ENCODE results near the gene RGMA.

DNA sequence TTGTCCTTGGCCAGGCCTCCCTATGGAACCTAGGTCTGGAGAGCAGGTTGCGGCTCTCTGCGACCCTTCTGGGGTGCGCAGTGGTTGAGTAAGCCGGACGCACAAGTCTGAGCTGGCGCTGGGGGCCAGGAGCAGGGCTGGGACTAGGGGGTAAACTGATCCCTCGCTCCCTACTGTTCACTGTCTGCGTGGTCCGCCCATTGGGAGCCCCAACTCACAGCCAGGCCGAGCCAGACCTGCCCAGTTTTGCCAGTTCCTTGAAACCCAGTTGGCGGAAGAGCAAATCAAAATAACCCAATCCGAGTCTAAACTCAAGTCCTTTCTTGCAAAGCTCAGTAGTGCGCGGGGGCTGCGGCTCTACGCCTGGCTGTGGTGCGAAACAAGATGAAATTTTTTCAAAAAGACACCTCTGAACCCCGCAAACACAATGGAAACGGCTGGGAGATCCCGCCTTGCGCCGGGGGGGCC lies 17.5 kb downstream of the RGMA start:
- TF ChIP-seq, protein P1, sequence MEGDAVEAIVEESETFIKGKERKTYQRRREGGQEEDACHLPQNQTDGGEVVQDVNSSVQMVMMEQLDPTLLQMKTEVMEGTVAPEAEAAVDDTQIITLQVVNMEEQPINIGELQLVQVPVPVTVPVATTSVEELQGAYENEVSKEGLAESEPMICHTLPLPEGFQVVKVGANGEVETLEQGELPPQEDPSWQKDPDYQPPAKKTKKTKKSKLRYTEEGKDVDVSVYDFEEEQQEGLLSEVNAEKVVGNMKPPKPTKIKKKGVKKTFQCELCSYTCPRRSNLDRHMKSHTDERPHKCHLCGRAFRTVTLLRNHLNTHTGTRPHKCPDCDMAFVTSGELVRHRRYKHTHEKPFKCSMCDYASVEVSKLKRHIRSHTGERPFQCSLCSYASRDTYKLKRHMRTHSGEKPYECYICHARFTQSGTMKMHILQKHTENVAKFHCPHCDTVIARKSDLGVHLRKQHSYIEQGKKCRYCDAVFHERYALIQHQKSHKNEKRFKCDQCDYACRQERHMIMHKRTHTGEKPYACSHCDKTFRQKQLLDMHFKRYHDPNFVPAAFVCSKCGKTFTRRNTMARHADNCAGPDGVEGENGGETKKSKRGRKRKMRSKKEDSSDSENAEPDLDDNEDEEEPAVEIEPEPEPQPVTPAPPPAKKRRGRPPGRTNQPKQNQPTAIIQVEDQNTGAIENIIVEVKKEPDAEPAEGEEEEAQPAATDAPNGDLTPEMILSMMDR (IDR thresholded peaks at IDR 0.05; ENCODE audit: poor library complexity, severe bottlenecking), result no peak
- TF ChIP-seq POLR2AphosphoS5 (IDR thresholded peaks at IDR 0.05), result no peak
- no peak for TF ChIP-seq EZH2 (IDR thresholded peaks at IDR 0.05; ENCODE audit: borderline replicate concordance, insufficient read depth, low read length, poor library complexity, severe bottlenecking)
- no peak for TF ChIP-seq TAF1 (IDR thresholded peaks at IDR 0.05; ENCODE audit: low read depth)
- TF ChIP-seq EP300 (conservative IDR thresholded peaks at IDR 0.05; ENCODE audit: poor library complexity, severe bottlenecking), result no peak
- TF ChIP-seq SMC3 (conservative IDR thresholded peaks at IDR 0.05; ENCODE audit: poor library complexity), result no peak

Measured in neural cell (in vitro differentiated cells).